PC-9 (cell line): Measurements from ENCODE around the gene TENM4. TPM values are rescaled to one million over a fixed set of nuclear protein-coding genes. Genes with fewer than 3 reads are reported as not detected.

ENCODE experiments used
- BruUV-seq: library from RNA; stranded (reverse); fragments of 400-500 nt; replicated peaks from 2 replicates; lab custom pipeline; 2021; lab: Mats Ljungman, UMichigan
- CTCF ChIA-PET: fragments of 300-600 bp; sonication (Branson Sonifier 250); formaldehyde crosslinking; loops from one replicate; lab custom pipeline; 2022; ENCODE audit warnings: antibody characterized with exemption; lab: Charles Lee
- POLR2A ChIA-PET: fragments of 300-600 bp; sonication (Branson Sonifier 250); formaldehyde crosslinking; loops from one replicate; lab custom pipeline; 2022; ENCODE audit warnings: antibody characterized with exemption; ENCODE audit not compliant: unreplicated experiment; lab: Charles Lee
- DNase-seq, 2 experiments: peaks; one replicate each; pipeline versions ENCODE4 v3.0.0 to v3.0.0-alpha.2; 2015 to 2022; ENCODE audit warnings: mixed read lengths in 1 of 2
- H2AFZ ChIP-seq: fragments of 200-600 bp; sonication (generic); 2 replicates; pipeline ENCODE4 v1.8.1; 2017; ENCODE audit warnings: antibody characterized with exemption
- H3F3A ChIP-seq: fragments of 200-600 bp; sonication (generic); 2 replicates; pipeline ENCODE4 v1.8.1; 2017; ENCODE audit warnings: antibody characterized with exemption, mild to moderate bottlenecking, low read depth; ENCODE audit not compliant: insufficient read depth
- H3K27ac ChIP-seq: fragments of 200-600 bp; sonication (generic); 2 replicates; pipeline ENCODE4 v1.6.1; 2016; ENCODE audit warnings: mixed run types
- H3K27me3 ChIP-seq: fragments of 200-600 bp; sonication (generic); 2 replicates; pipeline ENCODE4 v1.6.1; 2016; ENCODE audit warnings: low read depth, mixed run types; ENCODE audit not compliant: insufficient read depth
- H3K36me3 ChIP-seq: fragments of 200-600 bp; sonication (generic); 2 replicates; pipeline ENCODE4 v1.6.1; 2016; ENCODE audit warnings: low read depth, mixed run types
- H3K4me1 ChIP-seq: fragments of 200-600 bp; sonication (generic); replicated peaks from 2 replicates; pipeline ENCODE4 v1.6.1; 2016; ENCODE audit warnings: mixed run types; ENCODE audit not compliant: insufficient read depth
- H3K4me2 ChIP-seq: fragments of 200-600 bp; sonication (generic); 2 replicates; pipeline ENCODE4 v1.6.1; 2017; ENCODE audit warnings: mixed run types
- H3K4me3 ChIP-seq: fragments of 200-600 bp; sonication (generic); 2 replicates; pipeline ENCODE4 v1.6.1; 2016; ENCODE audit warnings: mixed run types
- H3K79me2 ChIP-seq: fragments of 200-600 bp; sonication (generic); 2 replicates; pipeline ENCODE4 v1.6.1; 2017; ENCODE audit warnings: low read depth, mixed run types
- H3K9me2 ChIP-seq: fragments of 200-600 bp; sonication (generic); 2 replicates; pipeline ENCODE4 v1.8.1; 2017; ENCODE audit warnings: mild to moderate bottlenecking; ENCODE audit not compliant: insufficient read depth
- H3K9me3 ChIP-seq: fragments of 200-600 bp; sonication (generic); 2 replicates; pipeline ENCODE4 v1.8.1; 2016; ENCODE audit warnings: low read depth; ENCODE audit not compliant: insufficient read depth
- H4K20me1 ChIP-seq: fragments of 200-600 bp; sonication (generic); 2 replicates; pipeline ENCODE4 v1.8.1; 2017; ENCODE audit not compliant: insufficient read depth
- CTCF ChIP-seq: fragments of 200-600 bp; sonication (generic); conservative IDR thresholded peaks from 2 replicates; pipeline ENCODE4 v1.6.1; 2017; ENCODE audit warnings: mixed run types, antibody characterized with exemption, mild to moderate bottlenecking, moderate library complexity
- EZH2 ChIP-seq: fragments of 200-600 bp; sonication (generic); IDR thresholded peaks from 2 replicates; pipeline ENCODE4 v1.8.0; 2017; ENCODE audit warnings: antibody characterized with exemption, low read depth
- intact Hi-C: fragments of 100-400 bp; cut with micrococcal nuclease; formaldehyde crosslinking; loops from one replicate; pipeline ENCODE4 v1.10.0; 2022; ENCODE audit not compliant: unreplicated experiment
- total RNA-seq: library from RNA; stranded (reverse); gene quantifications from 2 replicates; pipeline ENCODE4 v1.2.3, GENCODE V29; 2021

The TENM4 gene
- total RNA-seq, 1 experiment from 2014 or later: not detected

- H3K27ac ChIP-seq: no peak overlapping the region
- POLR2A ChIA-PET: no interaction called here
These were observed 725.1 kb downstream of the TENM4 start for GRCh38 chr11:78715639-78716311.

GRCh38 chr11:78714539-78714938, 726.3 kb downstream of the TENM4 start:
- Histone ChIP-seq H2AFZ (no peak overlapping the region), H3K4me3 (no peak overlapping the region), H3K36me3 (no peaks in the 10 kb centered on the region), H3K27me3 (peaks cover 61% of the 10 kb centered on the region), H3F3A (no peaks in the 10 kb centered on the region), H3K4me2 (no peak overlapping the region), H3K4me1 (no peaks in the 10 kb centered on the region), H3K9me2 (no peaks in the 10 kb centered on the region), H3K79me2 (no peaks in the 10 kb centered on the region), H3K27ac (no peak overlapping the region), H4K20me1 (no peaks in the 10 kb centered on the region; the same call in 1 of the 2 replicates), H3K9me3 (no peaks in the 10 kb centered on the region)
- intact Hi-C loops: loop anchor here (2.0 kb wide), 1 partner anchor 68 kb away; no protein-coding TSS in a partner anchor
- ChIA-PET POLR2A (no interaction called here), CTCF (interaction anchor here (1.4 kb wide), 1 partner anchor 68 kb away, joined by 4 read pairs; no protein-coding TSS in a partner anchor)
- no peak for DNase-seq
- TF ChIP-seq CTCF: no peak
- TF ChIP-seq EZH2: no peak
- BruUV-seq: no TSS peak

More at GRCh38 chr11:78715639-78716311, 725.1 kb downstream of the TENM4 start:
- H2AFZ ChIP-seq: no peak overlapping the region
- no peaks in the 10 kb centered on the region; the same call in 1 of the 2 replicates for H4K20me1 ChIP-seq
- BruUV-seq: no TSS peak
- H3K9me2 ChIP-seq: no peaks in the 10 kb centered on the region
- no peaks in the 10 kb centered on the region for H3K36me3 ChIP-seq
- no peak overlapping the region for H3K4me3 ChIP-seq
- peak; percentile 57 to 75 for DNase-seq
- no peaks in the 10 kb centered on the region for H3K9me3 ChIP-seq
- peak; percentile 87 for TF ChIP-seq CTCF
- no peak for TF ChIP-seq EZH2
- H3K27me3 ChIP-seq: peaks cover 54% of the 10 kb centered on the region
- H3K4me2 ChIP-seq: no peak overlapping the region
- intact Hi-C loops: loop anchor here (2.0 kb wide), 1 partner anchor 69 kb away; no protein-coding TSS in a partner anchor
- CTCF ChIA-PET: interaction anchor here (0.6 to 1.4 kb wide), 4 partner anchors 19 to 103 kb away, joined by 3 to 7 read pairs (median 5); no protein-coding TSS in a partner anchor
- no peaks in the 10 kb centered on the region for H3F3A ChIP-seq
- no peaks in the 10 kb centered on the region for H3K79me2 ChIP-seq
- H3K4me1 ChIP-seq: no peaks in the 10 kb centered on the region

GRCh38 chr11:78711735-78712134, 729.1 kb downstream of the TENM4 start:
- intact Hi-C loops: no loop called here
- H3K27ac ChIP-seq: no peak overlapping the region
- CTCF ChIA-PET: no interaction called here
- no peaks in the 10 kb centered on the region for H3F3A ChIP-seq
- POLR2A ChIA-PET: no interaction called here
- H3K4me2 ChIP-seq: no peak overlapping the region
- no peak overlapping the region for H3K4me3 ChIP-seq
- peaks cover 74% of the 10 kb centered on the region for H3K27me3 ChIP-seq
- H3K9me3 ChIP-seq: no peaks in the 10 kb centered on the region
- TF ChIP-seq CTCF (no peak), EZH2 (no peak)
- no peak for DNase-seq
- no peaks in the 10 kb centered on the region for H3K79me2 ChIP-seq
- no peaks in the 10 kb centered on the region for H3K36me3 ChIP-seq
- no peaks in the 10 kb centered on the region for H4K20me1 ChIP-seq
- H3K4me1 ChIP-seq: no peaks in the 10 kb centered on the region
- no TSS peak for BruUV-seq
- H2AFZ ChIP-seq: no peak overlapping the region
- no peaks in the 10 kb centered on the region for H3K9me2 ChIP-seq
